K562 (cell line): ENCODE data around the gene EME1.

Experiments used
- JUND ChIP-seq, 2 experiments: IDR thresholded peaks; 2 replicates in 1 of 2; 3 replicates in 1 of 2; pipeline ENCODE4 v1.6.1; 2011; ENCODE audit warnings: borderline replicate concordance in 2 of 2, low read depth in 2 of 2, low read length in 2 of 2, improper control_type of control experiment in 1 of 2, missing biosample characterization in 1 of 2, missing genetic modification characterization in 1 of 2, missing genetic modification reagents in 1 of 2
- RCOR1 ChIP-seq, 2 experiments: IDR thresholded peaks; 2 replicates each; pipeline ENCODE4 v1.6.1; 2012; ENCODE audit warnings: low read depth in 2 of 2, low read length in 2 of 2, borderline replicate concordance in 1 of 2, improper control_type of control experiment in 1 of 2
- ZNF76 ChIP-seq: fragments of 250-450 bp; sonication (Bioruptor Pico); IDR thresholded peaks from 2 replicates; pipeline ENCODE4 v1.4.0; 2020; ENCODE audit warnings: mild to moderate bottlenecking, moderate library complexity, borderline replicate concordance
- TF ChIP-seq, protein P1 (sequence below): fragments of 450-650 bp; IDR thresholded peaks from 2 replicates; pipeline ENCODE4 v1.6.1; 2017; ENCODE audit warnings: antibody characterized with exemption, mild to moderate bottlenecking
- TF ChIP-seq, protein P2 (sequence below), 3 experiments: IDR thresholded peaks in 2 of 3; conservative IDR thresholded peaks in 1 of 3; 2 replicates each; pipeline ENCODE4 v1.5.1; 2011 to 2012; ENCODE audit warnings: low read length in 3 of 3, mild to moderate bottlenecking in 3 of 3, control low read depth in 2 of 3, improper control_type of control experiment in 1 of 3, inconsistent platforms in 1 of 3, low read depth in 1 of 3, mixed read lengths in 1 of 3, moderate library complexity in 1 of 3; ENCODE audit not compliant: insufficient read depth in 2 of 3
- TF ChIP-seq, protein P3 (sequence below): fragments of 250-450 bp; sonication (Bioruptor Pico); IDR thresholded peaks from 2 replicates; pipeline ENCODE4 v1.8.0; 2022; ENCODE audit warnings: moderate library complexity, mild to moderate bottlenecking, inconsistent platforms
- TF ChIP-seq, protein P4 (sequence below): fragments of 200-800 bp; sonication (Bioruptor generic); IDR thresholded peaks from 2 replicates; pipeline ENCODE4 v1.6.1; 2016; ENCODE audit warnings: missing genetic modification characterization, missing compliant biosample characterization

DNA sequence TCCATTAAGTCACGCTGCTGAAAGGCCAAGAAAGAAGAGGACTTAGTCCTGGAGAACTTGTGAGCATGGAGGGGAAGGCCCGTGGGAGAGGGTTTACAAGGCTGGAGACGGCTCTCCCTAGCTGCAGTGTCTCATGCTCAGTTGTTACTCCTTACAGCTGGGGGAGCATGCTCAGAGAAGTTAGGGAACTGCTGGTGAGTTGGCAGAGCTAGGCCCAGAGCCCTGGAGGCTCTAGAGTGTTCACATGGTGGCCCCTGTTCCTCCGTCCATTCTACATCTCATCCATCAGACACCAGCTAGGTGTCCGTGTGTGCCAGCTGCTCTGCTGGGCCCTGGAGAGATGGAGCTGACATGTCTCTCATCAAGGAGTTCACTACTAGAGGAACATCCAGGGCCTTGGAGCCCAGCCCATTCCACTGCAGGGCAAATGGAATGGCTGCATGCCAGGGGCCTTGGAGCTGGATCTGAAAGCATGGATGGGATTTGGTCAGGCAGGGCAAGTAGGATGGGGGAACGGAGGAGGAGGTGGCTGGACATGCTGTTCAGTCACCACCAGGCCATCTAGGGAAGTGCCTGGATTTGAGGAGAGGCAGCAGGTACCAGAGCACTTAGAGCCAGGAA, 20.8 kb upstream of the EME1 start:
- TF ChIP-seq, protein P1, sequence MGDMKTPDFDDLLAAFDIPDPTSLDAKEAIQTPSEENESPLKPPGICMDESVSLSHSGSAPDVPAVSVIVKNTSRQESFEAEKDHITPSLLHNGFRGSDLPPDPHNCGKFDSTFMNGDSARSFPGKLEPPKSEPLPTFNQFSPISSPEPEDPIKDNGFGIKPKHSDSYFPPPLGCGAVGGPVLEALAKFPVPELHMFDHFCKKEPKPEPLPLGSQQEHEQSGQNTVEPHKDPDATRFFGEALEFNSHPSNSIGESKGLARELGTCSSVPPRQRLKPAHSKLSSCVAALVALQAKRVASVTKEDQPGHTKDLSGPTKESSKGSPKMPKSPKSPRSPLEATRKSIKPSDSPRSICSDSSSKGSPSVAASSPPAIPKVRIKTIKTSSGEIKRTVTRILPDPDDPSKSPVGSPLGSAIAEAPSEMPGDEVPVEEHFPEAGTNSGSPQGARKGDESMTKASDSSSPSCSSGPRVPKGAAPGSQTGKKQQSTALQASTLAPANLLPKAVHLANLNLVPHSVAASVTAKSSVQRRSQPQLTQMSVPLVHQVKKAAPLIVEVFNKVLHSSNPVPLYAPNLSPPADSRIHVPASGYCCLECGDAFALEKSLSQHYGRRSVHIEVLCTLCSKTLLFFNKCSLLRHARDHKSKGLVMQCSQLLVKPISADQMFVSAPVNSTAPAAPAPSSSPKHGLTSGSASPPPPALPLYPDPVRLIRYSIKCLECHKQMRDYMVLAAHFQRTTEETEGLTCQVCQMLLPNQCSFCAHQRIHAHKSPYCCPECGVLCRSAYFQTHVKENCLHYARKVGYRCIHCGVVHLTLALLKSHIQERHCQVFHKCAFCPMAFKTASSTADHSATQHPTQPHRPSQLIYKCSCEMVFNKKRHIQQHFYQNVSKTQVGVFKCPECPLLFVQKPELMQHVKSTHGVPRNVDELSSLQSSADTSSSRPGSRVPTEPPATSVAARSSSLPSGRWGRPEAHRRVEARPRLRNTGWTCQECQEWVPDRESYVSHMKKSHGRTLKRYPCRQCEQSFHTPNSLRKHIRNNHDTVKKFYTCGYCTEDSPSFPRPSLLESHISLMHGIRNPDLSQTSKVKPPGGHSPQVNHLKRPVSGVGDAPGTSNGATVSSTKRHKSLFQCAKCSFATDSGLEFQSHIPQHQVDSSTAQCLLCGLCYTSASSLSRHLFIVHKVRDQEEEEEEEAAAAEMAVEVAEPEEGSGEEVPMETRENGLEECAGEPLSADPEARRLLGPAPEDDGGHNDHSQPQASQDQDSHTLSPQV, result no peak
- TF ChIP-seq, protein P2, sequence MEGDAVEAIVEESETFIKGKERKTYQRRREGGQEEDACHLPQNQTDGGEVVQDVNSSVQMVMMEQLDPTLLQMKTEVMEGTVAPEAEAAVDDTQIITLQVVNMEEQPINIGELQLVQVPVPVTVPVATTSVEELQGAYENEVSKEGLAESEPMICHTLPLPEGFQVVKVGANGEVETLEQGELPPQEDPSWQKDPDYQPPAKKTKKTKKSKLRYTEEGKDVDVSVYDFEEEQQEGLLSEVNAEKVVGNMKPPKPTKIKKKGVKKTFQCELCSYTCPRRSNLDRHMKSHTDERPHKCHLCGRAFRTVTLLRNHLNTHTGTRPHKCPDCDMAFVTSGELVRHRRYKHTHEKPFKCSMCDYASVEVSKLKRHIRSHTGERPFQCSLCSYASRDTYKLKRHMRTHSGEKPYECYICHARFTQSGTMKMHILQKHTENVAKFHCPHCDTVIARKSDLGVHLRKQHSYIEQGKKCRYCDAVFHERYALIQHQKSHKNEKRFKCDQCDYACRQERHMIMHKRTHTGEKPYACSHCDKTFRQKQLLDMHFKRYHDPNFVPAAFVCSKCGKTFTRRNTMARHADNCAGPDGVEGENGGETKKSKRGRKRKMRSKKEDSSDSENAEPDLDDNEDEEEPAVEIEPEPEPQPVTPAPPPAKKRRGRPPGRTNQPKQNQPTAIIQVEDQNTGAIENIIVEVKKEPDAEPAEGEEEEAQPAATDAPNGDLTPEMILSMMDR (IDR thresholded peaks at IDR 0.05 in 2 of 3, conservative IDR thresholded peaks at IDR 0.05 in 1 of 3; ENCODE audit: insufficient read depth in 2 of 3, low read depth in 1 of 3, low read length in 3 of 3), result no peak
- TF ChIP-seq, protein P3, sequence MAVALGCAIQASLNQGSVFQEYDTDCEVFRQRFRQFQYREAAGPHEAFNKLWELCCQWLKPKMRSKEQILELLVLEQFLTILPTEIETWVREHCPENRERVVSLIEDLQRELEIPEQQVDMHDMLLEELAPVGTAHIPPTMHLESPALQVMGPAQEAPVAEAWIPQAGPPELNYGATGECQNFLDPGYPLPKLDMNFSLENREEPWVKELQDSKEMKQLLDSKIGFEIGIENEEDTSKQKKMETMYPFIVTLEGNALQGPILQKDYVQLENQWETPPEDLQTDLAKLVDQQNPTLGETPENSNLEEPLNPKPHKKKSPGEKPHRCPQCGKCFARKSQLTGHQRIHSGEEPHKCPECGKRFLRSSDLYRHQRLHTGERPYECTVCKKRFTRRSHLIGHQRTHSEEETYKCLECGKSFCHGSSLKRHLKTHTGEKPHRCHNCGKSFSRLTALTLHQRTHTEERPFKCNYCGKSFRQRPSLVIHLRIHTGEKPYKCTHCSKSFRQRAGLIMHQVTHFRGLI (CRISPR knock-in tag), result no peak
- TF ChIP-seq, protein P4, sequence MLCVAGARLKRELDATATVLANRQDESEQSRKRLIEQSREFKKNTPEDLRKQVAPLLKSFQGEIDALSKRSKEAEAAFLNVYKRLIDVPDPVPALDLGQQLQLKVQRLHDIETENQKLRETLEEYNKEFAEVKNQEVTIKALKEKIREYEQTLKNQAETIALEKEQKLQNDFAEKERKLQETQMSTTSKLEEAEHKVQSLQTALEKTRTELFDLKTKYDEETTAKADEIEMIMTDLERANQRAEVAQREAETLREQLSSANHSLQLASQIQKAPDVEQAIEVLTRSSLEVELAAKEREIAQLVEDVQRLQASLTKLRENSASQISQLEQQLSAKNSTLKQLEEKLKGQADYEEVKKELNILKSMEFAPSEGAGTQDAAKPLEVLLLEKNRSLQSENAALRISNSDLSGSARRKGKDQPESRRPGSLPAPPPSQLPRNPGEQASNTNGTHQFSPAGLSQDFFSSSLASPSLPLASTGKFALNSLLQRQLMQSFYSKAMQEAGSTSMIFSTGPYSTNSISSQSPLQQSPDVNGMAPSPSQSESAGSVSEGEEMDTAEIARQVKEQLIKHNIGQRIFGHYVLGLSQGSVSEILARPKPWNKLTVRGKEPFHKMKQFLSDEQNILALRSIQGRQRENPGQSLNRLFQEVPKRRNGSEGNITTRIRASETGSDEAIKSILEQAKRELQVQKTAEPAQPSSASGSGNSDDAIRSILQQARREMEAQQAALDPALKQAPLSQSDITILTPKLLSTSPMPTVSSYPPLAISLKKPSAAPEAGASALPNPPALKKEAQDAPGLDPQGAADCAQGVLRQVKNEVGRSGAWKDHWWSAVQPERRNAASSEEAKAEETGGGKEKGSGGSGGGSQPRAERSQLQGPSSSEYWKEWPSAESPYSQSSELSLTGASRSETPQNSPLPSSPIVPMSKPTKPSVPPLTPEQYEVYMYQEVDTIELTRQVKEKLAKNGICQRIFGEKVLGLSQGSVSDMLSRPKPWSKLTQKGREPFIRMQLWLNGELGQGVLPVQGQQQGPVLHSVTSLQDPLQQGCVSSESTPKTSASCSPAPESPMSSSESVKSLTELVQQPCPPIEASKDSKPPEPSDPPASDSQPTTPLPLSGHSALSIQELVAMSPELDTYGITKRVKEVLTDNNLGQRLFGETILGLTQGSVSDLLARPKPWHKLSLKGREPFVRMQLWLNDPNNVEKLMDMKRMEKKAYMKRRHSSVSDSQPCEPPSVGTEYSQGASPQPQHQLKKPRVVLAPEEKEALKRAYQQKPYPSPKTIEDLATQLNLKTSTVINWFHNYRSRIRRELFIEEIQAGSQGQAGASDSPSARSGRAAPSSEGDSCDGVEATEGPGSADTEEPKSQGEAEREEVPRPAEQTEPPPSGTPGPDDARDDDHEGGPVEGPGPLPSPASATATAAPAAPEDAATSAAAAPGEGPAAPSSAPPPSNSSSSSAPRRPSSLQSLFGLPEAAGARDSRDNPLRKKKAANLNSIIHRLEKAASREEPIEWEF (CRISPR knock-in tag), result no peak
- TF ChIP-seq ZNF76 (CRISPR knock-in tag) (no peak), RCOR1 (IDR thresholded peaks at IDR 0.05; ENCODE audit: borderline replicate concordance in 1 of 2, low read depth in 2 of 2, low read length in 2 of 2) (no peak), JUND (IDR thresholded peaks at IDR 0.05; ENCODE audit: borderline replicate concordance, low read depth, low read length) (no peak), JUND (tag; IDR thresholded peaks at IDR 0.05; ENCODE audit: borderline replicate concordance, low read depth, low read length) (no peak)
